ENCODE results near the gene TRIM65.

GRCh38 chr17:75873587-75874322 is 23.0 kb downstream of the TRIM65 start:
- TF ChIP-seq MXI1 (IDR thresholded peaks at IDR 0.05; ENCODE audit: low read depth, low read length) (no peak), HSF1 (IDR thresholded peaks at IDR 0.05; ENCODE audit: low read depth, low read length) (no peak)

All from GM12878 (cell line).